Testis (tissue), 3 donors: ENCODE measurements around the gene PARVB. TPM values are rescaled to one million over a fixed set of nuclear protein-coding genes. Genes with fewer than 3 reads are reported as not detected.

Experiments
- DNase-seq: peaks from one replicate; pipeline ENCODE4 v3.0.0-alpha.2; 2019
- H3K27ac ChIP-seq, 2 donors: fragments of 200-600 bp; sonication (generic); one replicate each; pipeline ENCODE4 v1.5.1; 2019
- H3K27me3 ChIP-seq: fragments of 200-600 bp; sonication (generic); one replicate; pipeline ENCODE4 v1.5.1; 2019
- H3K36me3 ChIP-seq: fragments of 200-600 bp; sonication (generic); one replicate; pipeline ENCODE4 v1.5.1; 2017; ENCODE audit warnings: low read depth; ENCODE audit errors: missing control alignments
- H3K4me1 ChIP-seq: fragments of 200-600 bp; sonication (generic); one replicate; pipeline ENCODE4 v1.5.1; 2019
- H3K4me3 ChIP-seq, 2 donors: fragments of 200-600 bp; sonication (generic); one replicate each; pipeline ENCODE4 v1.5.1; 2017 to 2019
- H3K9me3 ChIP-seq: fragments of 200-600 bp; sonication (generic); one replicate; pipeline ENCODE4 v1.5.1; 2017
- POLR2A ChIP-seq: fragments of 450-650 bp; IDR thresholded peaks from one replicate; pipeline ENCODE4 v1.6.1; 2017; ENCODE audit warnings: antibody characterized with exemption, mild to moderate bottlenecking, moderate library complexity
- WGBS, 2 donors: methylation state at CpG; one replicate each; pipeline ENCODE4 v1.1.5; 2018; 5-methylcytosine and 5-hydroxymethylcytosine counted together
- intact Hi-C: fragments of 100-400 bp; cut with DNase I; formaldehyde crosslinking; loops from one replicate; pipeline ENCODE4 v1.15.1; 2023; ENCODE audit warnings: low total_unique reads
- polyA plus RNA-seq: library from polyadenylated mRNA; stranded (reverse); fragments of 350-450 nt; fragmentation: Illumina TruSeq; extraction: RNeasy Lipid Tissue Mini Kit (QIAGEN cat#74804); gene quantifications from one replicate; pipeline ENCODE4 v1.2.3, GENCODE V29; 2014; ENCODE audit warnings: low read depth, low replicate concordance; ENCODE audit not compliant: insufficient read depth
- total RNA-seq, 2 donors: library from RNA; depleted of rRNA; stranded (reverse); fragments of >200 nt; gene quantifications; one replicate each; pipeline ENCODE4 v1.2.3, GENCODE V29; 2016
- TF ChIP-seq, protein P1 (sequence below), 3 experiments: fragments of 450-650 bp in 2 of 3; fragments of 200-600 bp in 1 of 3; sonication (generic) in 1 of 3; IDR thresholded peaks; one replicate each; pipeline ENCODE4 v1.5.1; 2016 to 2019; ENCODE audit warnings: antibody characterized with exemption in 3 of 3, mild to moderate bottlenecking in 2 of 3, moderate library complexity in 1 of 3

The PARVB gene
- total and polyA plus RNA-seq, 3 donors from 2014 or later = 11.6 to 27.5 (median 23.7) TPM

DNA sequence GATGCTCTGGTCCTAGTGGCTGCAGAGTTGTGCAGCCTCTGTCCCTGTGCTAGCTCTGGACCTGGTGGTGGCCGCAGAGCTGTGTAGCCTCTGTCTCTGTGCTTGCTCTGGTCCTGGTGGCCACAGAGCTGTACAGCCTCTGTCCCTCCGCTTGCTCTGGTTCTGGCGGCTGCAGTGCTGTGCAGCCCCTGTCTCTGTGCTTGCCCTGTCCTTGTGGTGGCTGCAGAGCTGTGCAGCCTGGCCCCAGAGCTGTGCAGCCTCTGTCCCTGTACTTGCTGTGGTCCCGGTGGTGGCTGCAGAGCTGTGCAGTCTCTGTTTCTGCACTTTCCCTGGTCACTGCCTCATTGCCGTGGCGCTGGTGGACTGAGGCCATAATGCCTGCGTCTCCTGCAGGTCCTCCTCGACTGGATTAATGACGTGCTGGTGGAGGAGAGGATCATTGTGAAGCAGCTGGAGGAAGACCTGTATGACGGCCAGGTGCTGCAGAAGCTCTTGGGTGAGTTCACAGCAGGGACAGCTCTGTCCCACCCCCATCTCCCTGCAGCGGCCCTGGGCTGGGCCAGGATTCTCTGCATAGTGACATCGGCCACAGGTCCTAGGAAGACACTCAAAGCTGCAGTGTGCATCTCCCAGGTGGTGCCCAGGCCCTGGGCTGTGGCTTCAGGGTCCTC, 94.7 kb downstream of the PARVB start:
- no peaks in the 10 kb centered on the region for H3K27me3 ChIP-seq
- no peaks in the 10 kb centered on the region for H3K9me3 ChIP-seq
- TF ChIP-seq POLR2A = no peak
- TF ChIP-seq, protein P1, sequence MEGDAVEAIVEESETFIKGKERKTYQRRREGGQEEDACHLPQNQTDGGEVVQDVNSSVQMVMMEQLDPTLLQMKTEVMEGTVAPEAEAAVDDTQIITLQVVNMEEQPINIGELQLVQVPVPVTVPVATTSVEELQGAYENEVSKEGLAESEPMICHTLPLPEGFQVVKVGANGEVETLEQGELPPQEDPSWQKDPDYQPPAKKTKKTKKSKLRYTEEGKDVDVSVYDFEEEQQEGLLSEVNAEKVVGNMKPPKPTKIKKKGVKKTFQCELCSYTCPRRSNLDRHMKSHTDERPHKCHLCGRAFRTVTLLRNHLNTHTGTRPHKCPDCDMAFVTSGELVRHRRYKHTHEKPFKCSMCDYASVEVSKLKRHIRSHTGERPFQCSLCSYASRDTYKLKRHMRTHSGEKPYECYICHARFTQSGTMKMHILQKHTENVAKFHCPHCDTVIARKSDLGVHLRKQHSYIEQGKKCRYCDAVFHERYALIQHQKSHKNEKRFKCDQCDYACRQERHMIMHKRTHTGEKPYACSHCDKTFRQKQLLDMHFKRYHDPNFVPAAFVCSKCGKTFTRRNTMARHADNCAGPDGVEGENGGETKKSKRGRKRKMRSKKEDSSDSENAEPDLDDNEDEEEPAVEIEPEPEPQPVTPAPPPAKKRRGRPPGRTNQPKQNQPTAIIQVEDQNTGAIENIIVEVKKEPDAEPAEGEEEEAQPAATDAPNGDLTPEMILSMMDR (IDR thresholded peaks at IDR 0.05) = no peak
- intact Hi-C loops = no loop called here
- H3K27ac ChIP-seq = no peak overlapping the region
- no peaks in the 10 kb centered on the region for H3K36me3 ChIP-seq
- WGBS, 2 donors = 93 to 94% methylated on average over 4 to 12 of the region's 12 CpGs
- no peaks in the 10 kb centered on the region for H3K4me1 ChIP-seq
- DNase-seq = no peak
- H3K4me3 ChIP-seq = no peak overlapping the region

DNA sequence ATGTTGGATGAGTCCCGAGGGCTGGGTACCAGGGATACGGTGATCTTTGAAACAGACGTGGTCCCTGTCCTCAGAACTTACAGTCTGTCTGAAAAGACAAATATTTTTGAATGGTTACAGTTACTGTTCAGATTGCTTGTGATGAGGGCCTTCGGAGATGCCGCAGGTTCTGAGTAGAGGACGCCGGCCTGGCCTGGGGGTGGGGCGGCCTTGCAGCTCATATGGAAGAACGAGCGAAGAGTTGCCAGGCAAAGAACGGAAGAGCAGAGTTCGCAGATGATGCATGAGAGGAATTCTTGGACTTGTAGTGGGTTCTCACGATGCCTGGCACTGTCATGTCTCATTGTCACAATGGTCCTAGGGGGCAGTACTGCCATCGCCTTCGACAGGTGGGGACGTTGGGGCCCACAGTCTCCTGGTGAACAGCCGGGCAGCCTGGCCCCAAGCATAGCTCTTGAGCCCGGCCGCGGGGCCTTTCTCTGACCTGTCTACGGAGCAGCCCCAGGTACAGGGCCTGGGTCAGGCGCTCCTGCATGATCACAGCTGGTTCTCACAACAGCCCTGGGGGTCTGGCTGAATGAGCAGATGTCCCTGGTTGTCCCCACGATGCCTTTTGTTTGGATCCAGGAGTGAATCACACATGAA, 95.7 kb downstream of the PARVB start:
- intact Hi-C loops = no loop called here
- H3K27ac ChIP-seq = no peak overlapping the region
- no peaks in the 10 kb centered on the region for H3K27me3 ChIP-seq
- DNase-seq = no peak
- H3K9me3 ChIP-seq = no peaks in the 10 kb centered on the region
- H3K4me1 ChIP-seq = no peaks in the 10 kb centered on the region
- no peak overlapping the region for H3K4me3 ChIP-seq
- no peaks in the 10 kb centered on the region for H3K36me3 ChIP-seq
- WGBS, 2 donors = 93 to 94% methylated on average over 22 to 23 of the region's 23 CpGs
- TF ChIP-seq, protein P1 (IDR thresholded peaks at IDR 0.05) = no peak
- no peak for TF ChIP-seq POLR2A

DNA sequence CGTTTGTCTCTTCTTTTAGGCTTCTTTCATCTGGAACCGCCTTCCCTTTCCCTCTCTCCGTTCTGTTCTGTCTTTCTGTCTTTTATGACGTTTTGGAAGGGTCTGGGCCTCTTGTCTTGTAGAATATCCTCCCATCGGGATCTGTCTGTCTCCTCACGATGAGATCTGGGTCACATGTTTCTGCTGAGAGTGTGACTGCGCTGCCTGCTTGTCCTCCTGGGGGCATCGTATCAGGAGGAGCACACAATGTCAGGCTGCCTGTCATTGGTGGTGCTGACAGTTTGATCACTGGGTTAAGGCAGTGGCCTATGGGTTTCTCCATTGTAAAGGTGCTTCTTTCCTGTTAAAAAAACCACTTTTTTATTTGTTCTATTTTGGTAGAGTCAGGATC, 96.2 kb downstream of the PARVB start:
- no peaks in the 10 kb centered on the region for H3K4me1 ChIP-seq
- intact Hi-C loops = no loop called here
- no peaks in the 10 kb centered on the region for H3K9me3 ChIP-seq
- no peaks in the 10 kb centered on the region for H3K27me3 ChIP-seq
- no peak for TF ChIP-seq POLR2A
- TF ChIP-seq, protein P1 (IDR thresholded peaks at IDR 0.05) = no peak
- H3K27ac ChIP-seq = no peak overlapping the region
- no peak overlapping the region for H3K4me3 ChIP-seq
- DNase-seq = no peak
- no peaks in the 10 kb centered on the region for H3K36me3 ChIP-seq
- 91 to 95% methylated on average over 8 of the region's 8 CpGs for WGBS, 2 donors

DNA sequence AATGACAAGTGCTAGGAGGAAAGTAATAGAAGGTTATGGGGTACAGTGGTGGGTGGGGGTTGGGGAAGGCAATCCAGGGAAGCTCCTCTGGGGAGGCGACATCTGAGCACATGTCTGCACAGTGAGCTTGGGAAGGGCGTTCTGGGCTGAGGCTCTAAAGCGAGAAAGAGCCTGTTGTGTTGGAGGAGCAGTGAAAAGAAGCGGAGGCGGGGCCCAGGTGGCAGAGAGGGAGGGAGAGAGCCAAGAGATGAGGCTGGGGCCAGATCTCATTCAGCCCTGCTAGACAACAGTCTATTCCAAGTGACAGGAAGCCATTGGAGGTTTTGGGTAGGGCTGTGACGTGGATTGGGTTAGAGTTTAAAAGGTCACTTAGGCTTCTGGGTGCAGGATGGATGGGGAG, 101.3 kb downstream of the PARVB start:
- H3K36me3 ChIP-seq = no peaks in the 10 kb centered on the region
- no peak overlapping the region for H3K27ac ChIP-seq
- no peaks in the 10 kb centered on the region for H3K4me1 ChIP-seq
- no peak for DNase-seq
- 89 to 97% methylated on average over 6 of the region's 6 CpGs for WGBS, 2 donors
- H3K4me3 ChIP-seq = no peak overlapping the region
- H3K9me3 ChIP-seq = no peaks in the 10 kb centered on the region
- no peaks in the 10 kb centered on the region for H3K27me3 ChIP-seq
- TF ChIP-seq POLR2A = no peak
- TF ChIP-seq, protein P1 (IDR thresholded peaks at IDR 0.05) = no peak
- intact Hi-C loops = no loop called here

DNA sequence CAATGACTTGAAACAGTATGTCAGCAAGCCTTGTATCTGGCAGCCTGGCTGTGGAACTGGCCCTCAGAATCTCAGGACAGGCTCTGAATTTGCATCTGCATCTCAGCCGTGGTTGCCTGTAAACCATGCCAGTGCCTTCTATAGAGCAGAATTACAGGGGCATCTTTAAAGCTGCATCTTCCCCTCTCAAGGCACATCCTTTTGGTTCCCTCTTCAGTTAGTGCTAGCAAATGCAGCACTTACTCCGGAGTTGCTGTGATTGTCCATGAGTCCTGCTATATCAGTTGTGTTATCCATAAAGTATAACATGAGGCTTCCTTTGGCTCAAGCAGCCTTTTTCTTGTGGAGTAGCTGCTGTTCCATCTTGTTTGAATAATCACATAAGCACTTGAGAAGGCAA, 102.7 kb downstream of the PARVB start:
- Histone ChIP-seq H3K27me3 (no peaks in the 10 kb centered on the region), H3K27ac (no peak overlapping the region), H3K9me3 (no peaks in the 10 kb centered on the region), H3K36me3 (no peaks in the 10 kb centered on the region), H3K4me1 (no peaks in the 10 kb centered on the region), H3K4me3 (no peak overlapping the region)
- TF ChIP-seq, protein P1 (IDR thresholded peaks at IDR 0.05) = no peak
- no peak for TF ChIP-seq POLR2A
- 96 to 100% methylated on average over 2 of the region's 2 CpGs for WGBS, 2 donors
- intact Hi-C loops = no loop called here
- DNase-seq = no peak
